ENCODE results near the gene PEX11B.

The PEX11B gene

GRCh38 chr1:145918144-145918991 is at the start of gene PEX11B:
Gene PEX11B, minus strand, starts transcription at chr1:145918717. Its CDS starts 29 bp downstream, at chr1:145918688.
- peak; percentile 88 for DNase-seq (ENCODE audit: low read depth)

GRCh38 chr1:145967288-145967687 is 48.8 kb upstream of the PEX11B start:
- no peak for DNase-seq (ENCODE audit: low read depth)

- DNase-seq (ENCODE audit: low read depth) = no peak
Measured at GRCh38 chr1:145965119-145965744, 46.7 kb upstream of the PEX11B start.

GRCh38 chr1:145964328-145965118 is 46.0 kb upstream of the PEX11B start, which contains the start of the genes ANKRD34A and POLR3GL:
Gene ANKRD34A, minus strand, starts transcription at chr1:145964575. Its CDS starts 2,816 bp downstream, at chr1:145961759.
Gene POLR3GL, plus strand, starts transcription at chr1:145964690. Its CDS starts 10,176 bp downstream, at chr1:145974866.
- DNase-seq (ENCODE audit: low read depth) = peak; percentile 89

GRCh38 chr1:145963265-145964019 is 44.9 kb upstream of the PEX11B start:
- no peak for DNase-seq (ENCODE audit: low read depth)

GRCh38 chr1:145962157-145963102 is 43.9 kb upstream of the PEX11B start:
- DNase-seq (ENCODE audit: low read depth) = peak; percentile 35

GRCh38 chr1:145961425-145962156 is 43.1 kb upstream of the PEX11B start:
- peak; percentile 59 for DNase-seq (ENCODE audit: low read depth)

- DNase-seq (ENCODE audit: low read depth) = no peak
Measured at GRCh38 chr1:145961109-145961424, 42.5 kb upstream of the PEX11B start.

- peak; percentile 41 for DNase-seq (ENCODE audit: low read depth)
Measured at GRCh38 chr1:145960468-145961108, 42.1 kb upstream of the PEX11B start.

- no peak for DNase-seq (ENCODE audit: low read depth)
Measured at GRCh38 chr1:145959957-145960467, 41.5 kb upstream of the PEX11B start.

- DNase-seq (ENCODE audit: low read depth) = no peak
Measured at GRCh38 chr1:145959333-145959732, 40.8 kb upstream of the PEX11B start.

- no peak for DNase-seq (ENCODE audit: low read depth)
Measured at GRCh38 chr1:145958734-145959133, 40.2 kb upstream of the PEX11B start.

GRCh38 chr1:145957443-145958319 is 39.2 kb upstream of the PEX11B start, which contains the start of gene LIX1L:
Gene LIX1L, minus strand, starts transcription at chr1:145958017. Its CDS starts 90 bp downstream, at chr1:145957927.
- peak; percentile 91 for DNase-seq (ENCODE audit: low read depth)

GRCh38 chr1:145956781-145957442 is 38.4 kb upstream of the PEX11B start:
- no peak for DNase-seq (ENCODE audit: low read depth)

GRCh38 chr1:145956361-145956760 is 37.8 kb upstream of the PEX11B start:
- no peak for DNase-seq (ENCODE audit: low read depth)

GRCh38 chr1:145955436-145955835 is 36.9 kb upstream of the PEX11B start:
- DNase-seq (ENCODE audit: low read depth) = no peak

GRCh38 chr1:145953861-145954260 is 35.3 kb upstream of the PEX11B start:
- DNase-seq (ENCODE audit: low read depth) = no peak
